WTC11 (cell line): ENCODE results near the gene MAGI3.

Experiments
- CTCF ChIP-seq: fragments of 200-600 bp; IDR thresholded peaks from 2 replicates; pipeline ENCODE4 v1.8.0; 2022; ENCODE audit warnings: antibody characterized with exemption
- ESRRA ChIP-seq: sonication (generic); formaldehyde crosslinking; IDR thresholded peaks from 2 replicates; pipeline ENCODE4 v1.8.1; 2022; ENCODE audit warnings: mild to moderate bottlenecking, missing genetic modification reagents, borderline replicate concordance
- FOXJ3 ChIP-seq: sonication (generic); formaldehyde crosslinking; IDR thresholded peaks from 2 replicates; pipeline ENCODE4 v1.9.0; 2021; ENCODE audit warnings: missing genetic modification reagents, mild to moderate bottlenecking, borderline replicate concordance
- FOXK1 ChIP-seq: sonication (generic); formaldehyde crosslinking; IDR thresholded peaks from 2 replicates; pipeline ENCODE4 v1.8.0; 2022; ENCODE audit warnings: mild to moderate bottlenecking, moderate library complexity, missing genetic modification reagents
- JUN ChIP-seq: sonication (generic); formaldehyde crosslinking; IDR thresholded peaks from 2 replicates; pipeline ENCODE4 v1.8.0; 2023; ENCODE audit warnings: mild to moderate bottlenecking, missing genetic modification reagents
- NR2C2 ChIP-seq: sonication (generic); formaldehyde crosslinking; IDR thresholded peaks from 2 replicates; pipeline ENCODE4 v1.8.0; 2022; ENCODE audit warnings: mild to moderate bottlenecking, missing genetic modification reagents
- SP1 ChIP-seq: sonication (generic); formaldehyde crosslinking; conservative IDR thresholded peaks from 2 replicates; pipeline ENCODE4 v1.8.1; 2022; ENCODE audit warnings: missing genetic modification reagents
- TP53 ChIP-seq: sonication (generic); formaldehyde crosslinking; IDR thresholded peaks from 2 replicates; pipeline ENCODE4 v1.8.1; 2023; ENCODE audit warnings: mild to moderate bottlenecking, missing genetic modification reagents
- ZNF423 ChIP-seq: fragments of 250-450 bp; sonication (Bioruptor Pico); IDR thresholded peaks from 2 replicates; pipeline ENCODE4 v2.1.2; 2022; ENCODE audit warnings: mild to moderate bottlenecking, moderate library complexity
- TF ChIP-seq, protein P1 (sequence below): fragments of 250-450 bp; sonication (Bioruptor Pico); IDR thresholded peaks from 2 replicates; pipeline ENCODE4 v2.1.2; 2022; ENCODE audit warnings: mild to moderate bottlenecking, moderate library complexity
- TF ChIP-seq, protein P2 (sequence below): sonication (generic); formaldehyde crosslinking; conservative IDR thresholded peaks from 2 replicates; pipeline ENCODE4 v1.8.1; 2022; ENCODE audit warnings: mild to moderate bottlenecking, missing genetic modification reagents
- TF ChIP-seq, protein P3 (sequence below): sonication (generic); formaldehyde crosslinking; IDR thresholded peaks from 2 replicates; pipeline ENCODE4 v1.8.1; 2023; ENCODE audit warnings: mild to moderate bottlenecking, missing genetic modification reagents, moderate library complexity
- TF ChIP-seq, protein P4 (sequence below): sonication (generic); formaldehyde crosslinking; IDR thresholded peaks from 2 replicates; pipeline ENCODE4 v1.8.1; 2023; ENCODE audit warnings: mild to moderate bottlenecking, missing genetic modification reagents, borderline replicate concordance
- TF ChIP-seq, protein P5 (sequence below): sonication (generic); formaldehyde crosslinking; IDR thresholded peaks from 2 replicates; pipeline ENCODE4 v1.8.0; 2022; ENCODE audit warnings: mild to moderate bottlenecking, missing genetic modification reagents

- TF ChIP-seq CTCF (no peak), ZNF423 (CRISPR knock-in tag) (no peak), JUN (CRISPR knock-in tag) (no peak), SP1 (CRISPR knock-in tag) (no peak), FOXJ3 (CRISPR knock-in tag) (no peak), NR2C2 (CRISPR knock-in tag) (no peak), TP53 (CRISPR knock-in tag) (no peak), FOXK1 (CRISPR knock-in tag) (no peak), ESRRA (no peak)
- TF ChIP-seq, protein P1, sequence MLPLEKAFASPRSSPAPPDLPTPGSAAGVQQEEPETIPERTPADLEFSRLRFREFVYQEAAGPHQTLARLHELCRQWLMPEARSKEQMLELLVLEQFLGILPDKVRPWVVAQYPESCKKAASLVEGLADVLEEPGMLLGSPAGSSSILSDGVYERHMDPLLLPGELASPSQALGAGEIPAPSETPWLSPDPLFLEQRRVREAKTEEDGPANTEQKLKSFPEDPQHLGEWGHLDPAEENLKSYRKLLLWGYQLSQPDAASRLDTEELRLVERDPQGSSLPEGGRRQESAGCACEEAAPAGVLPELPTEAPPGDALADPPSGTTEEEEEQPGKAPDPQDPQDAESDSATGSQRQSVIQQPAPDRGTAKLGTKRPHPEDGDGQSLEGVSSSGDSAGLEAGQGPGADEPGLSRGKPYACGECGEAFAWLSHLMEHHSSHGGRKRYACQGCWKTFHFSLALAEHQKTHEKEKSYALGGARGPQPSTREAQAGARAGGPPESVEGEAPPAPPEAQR (CRISPR knock-in tag) = no peak
- TF ChIP-seq, protein P2, sequence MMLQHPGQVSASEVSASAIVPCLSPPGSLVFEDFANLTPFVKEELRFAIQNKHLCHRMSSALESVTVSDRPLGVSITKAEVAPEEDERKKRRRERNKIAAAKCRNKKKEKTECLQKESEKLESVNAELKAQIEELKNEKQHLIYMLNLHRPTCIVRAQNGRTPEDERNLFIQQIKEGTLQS (CRISPR knock-in tag) = no peak
- TF ChIP-seq, protein P3, sequence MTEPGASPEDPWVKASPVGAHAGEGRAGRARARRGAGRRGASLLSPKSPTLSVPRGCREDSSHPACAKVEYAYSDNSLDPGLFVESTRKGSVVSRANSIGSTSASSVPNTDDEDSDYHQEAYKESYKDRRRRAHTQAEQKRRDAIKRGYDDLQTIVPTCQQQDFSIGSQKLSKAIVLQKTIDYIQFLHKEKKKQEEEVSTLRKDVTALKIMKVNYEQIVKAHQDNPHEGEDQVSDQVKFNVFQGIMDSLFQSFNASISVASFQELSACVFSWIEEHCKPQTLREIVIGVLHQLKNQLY (CRISPR knock-in tag) = no peak
- TF ChIP-seq, protein P4, sequence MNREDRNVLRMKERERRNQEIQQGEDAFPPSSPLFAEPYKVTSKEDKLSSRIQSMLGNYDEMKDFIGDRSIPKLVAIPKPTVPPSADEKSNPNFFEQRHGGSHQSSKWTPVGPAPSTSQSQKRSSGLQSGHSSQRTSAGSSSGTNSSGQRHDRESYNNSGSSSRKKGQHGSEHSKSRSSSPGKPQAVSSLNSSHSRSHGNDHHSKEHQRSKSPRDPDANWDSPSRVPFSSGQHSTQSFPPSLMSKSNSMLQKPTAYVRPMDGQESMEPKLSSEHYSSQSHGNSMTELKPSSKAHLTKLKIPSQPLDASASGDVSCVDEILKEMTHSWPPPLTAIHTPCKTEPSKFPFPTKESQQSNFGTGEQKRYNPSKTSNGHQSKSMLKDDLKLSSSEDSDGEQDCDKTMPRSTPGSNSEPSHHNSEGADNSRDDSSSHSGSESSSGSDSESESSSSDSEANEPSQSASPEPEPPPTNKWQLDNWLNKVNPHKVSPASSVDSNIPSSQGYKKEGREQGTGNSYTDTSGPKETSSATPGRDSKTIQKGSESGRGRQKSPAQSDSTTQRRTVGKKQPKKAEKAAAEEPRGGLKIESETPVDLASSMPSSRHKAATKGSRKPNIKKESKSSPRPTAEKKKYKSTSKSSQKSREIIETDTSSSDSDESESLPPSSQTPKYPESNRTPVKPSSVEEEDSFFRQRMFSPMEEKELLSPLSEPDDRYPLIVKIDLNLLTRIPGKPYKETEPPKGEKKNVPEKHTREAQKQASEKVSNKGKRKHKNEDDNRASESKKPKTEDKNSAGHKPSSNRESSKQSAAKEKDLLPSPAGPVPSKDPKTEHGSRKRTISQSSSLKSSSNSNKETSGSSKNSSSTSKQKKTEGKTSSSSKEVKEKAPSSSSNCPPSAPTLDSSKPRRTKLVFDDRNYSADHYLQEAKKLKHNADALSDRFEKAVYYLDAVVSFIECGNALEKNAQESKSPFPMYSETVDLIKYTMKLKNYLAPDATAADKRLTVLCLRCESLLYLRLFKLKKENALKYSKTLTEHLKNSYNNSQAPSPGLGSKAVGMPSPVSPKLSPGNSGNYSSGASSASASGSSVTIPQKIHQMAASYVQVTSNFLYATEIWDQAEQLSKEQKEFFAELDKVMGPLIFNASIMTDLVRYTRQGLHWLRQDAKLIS = no peak
- TF ChIP-seq, protein P5, sequence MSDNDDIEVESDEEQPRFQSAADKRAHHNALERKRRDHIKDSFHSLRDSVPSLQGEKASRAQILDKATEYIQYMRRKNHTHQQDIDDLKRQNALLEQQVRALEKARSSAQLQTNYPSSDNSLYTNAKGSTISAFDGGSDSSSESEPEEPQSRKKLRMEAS (CRISPR knock-in tag) = no peak
Measured at GRCh38 chr1:113654883-113655282, 264.6 kb downstream of the MAGI3 start.
